K562 (cell line): ENCODE data around the gene CPSF4. TPM values are rescaled to one million over a fixed set of nuclear protein-coding genes. Genes with fewer than 3 reads are reported as not detected.

Source experiments
- ARNT ChIP-seq, 2 experiments: fragments of 450-650 bp; IDR thresholded peaks; 2 replicates each; pipeline ENCODE4 v1.6.1; 2016; ENCODE audit warnings: mild to moderate bottlenecking in 1 of 2
- CBX8 ChIP-seq: fragments of 200-600 bp; sonication (generic); IDR thresholded peaks from 2 replicates; pipeline ENCODE4 v1.6.1; 2012; ENCODE audit warnings: borderline replicate concordance, mixed run types, low read depth, mild to moderate bottlenecking, moderate library complexity, mixed read lengths, low read length, control low read depth, inconsistent platforms; ENCODE audit not compliant: poor library complexity, severe bottlenecking; ENCODE audit errors: extremely low read depth
- FOXA3 ChIP-seq, 2 experiments: fragments of 450-650 bp in 1 of 2; sonication (generic) in 1 of 2; formaldehyde crosslinking; IDR thresholded peaks in 1 of 2; conservative IDR thresholded peaks in 1 of 2; 2 replicates each; pipeline versions ENCODE4 v1.4.0 to v1.8.0; 2020 to 2022; ENCODE audit warnings: mild to moderate bottlenecking in 2 of 2, missing genetic modification reagents in 1 of 2
- KDM5B ChIP-seq: fragments of 200-600 bp; sonication (generic); IDR thresholded peaks from 2 replicates; pipeline ENCODE4 v1.6.1; 2012; ENCODE audit warnings: low read depth, mild to moderate bottlenecking, moderate library complexity, low read length, control low read depth, inconsistent platforms; ENCODE audit not compliant: insufficient replicate concordance
- RCOR1 ChIP-seq, 2 experiments: IDR thresholded peaks; 2 replicates each; pipeline ENCODE4 v1.6.1; 2012; ENCODE audit warnings: low read depth in 2 of 2, low read length in 2 of 2, borderline replicate concordance in 1 of 2, improper control_type of control experiment in 1 of 2
- TAL1 ChIP-seq: fragments of 450-650 bp; IDR thresholded peaks from 2 replicates; pipeline ENCODE4 v1.6.1; 2016; ENCODE audit warnings: mild to moderate bottlenecking
- VEZF1 ChIP-seq: fragments of 200-800 bp; sonication (Bioruptor generic); IDR thresholded peaks from 2 replicates; pipeline ENCODE4 v1.6.1; 2017; ENCODE audit warnings: missing genetic modification characterization, missing compliant biosample characterization
- ZFPM2 ChIP-seq: fragments of 250-450 bp; sonication (Bioruptor Pico); IDR thresholded peaks from 2 replicates; pipeline ENCODE4 v1.5.1; 2022; ENCODE audit warnings: mild to moderate bottlenecking
- ZFX ChIP-seq: sonication (generic); formaldehyde crosslinking; IDR thresholded peaks from 2 replicates; pipeline ENCODE4 v1.8.0; 2022; ENCODE audit warnings: mild to moderate bottlenecking, missing genetic modification reagents, moderate library complexity
- ZNF644 ChIP-seq: fragments of 200-800 bp; sonication (Bioruptor generic); IDR thresholded peaks from 2 replicates; pipeline ENCODE4 v1.6.1; 2016; ENCODE audit warnings: low read depth, missing genetic modification characterization, missing compliant biosample characterization
- polyA plus RNA-seq, 8 experiments: library from polyadenylated mRNA; depleted of rRNA in 4 of 8; stranded (reverse) in 5 of 8; unstranded in 3 of 8; fragments of >200 nt; fragmentation: Nextera tagmentation in 2 of 8; fragmentation: Illumina TruSeq in 1 of 8; extraction: Ambion mirVana in 2 of 8; extraction: Trizol in 1 of 8; gene quantifications; 2 replicates each; pipeline versions ENCODE4 v1.2.1 to v1.2.3, GENCODE V29; 2011 to 2014; ENCODE audit warnings: inconsistent platforms in 1 of 8, missing spikeins in 1 of 8
- total RNA-seq, 7 experiments: library from RNA; depleted of rRNA in 6 of 7; stranded (reverse); fragments of >200 nt in 6 of 7; fragmentation: Illumina TruSeq in 2 of 7; extraction: Trizol in 2 of 7; gene quantifications; 2 replicates each; pipeline versions ENCODE4 v1.2.1 to v1.2.3, GENCODE V29; 2011 to 2021; ENCODE audit warnings: low replicate concordance in 1 of 7
- TF ChIP-seq, protein P1 (sequence below): fragments of 200-600 bp; sonication (generic); IDR thresholded peaks from one replicate; pipeline ENCODE4 v1.6.1; 2012; ENCODE audit warnings: mild to moderate bottlenecking, low read depth, low read length, inconsistent platforms

Gene CPSF4
- total and polyA plus RNA-seq, 9 of the 15 experiments (the other 6 are each of a cell fraction or from before 2014, with no cell fraction given), result 16.9 to 118 (median 71.7) TPM

- TF ChIP-seq CBX8 (no peak), VEZF1 (CRISPR knock-in tag) (peak; percentile 62; the same call in 1 of the 2 replicates), ARNT (IDR thresholded peaks at IDR 0.05) (no peak; a peak in 2 of 4 replicates), ZFX (CRISPR knock-in tag) (peak; percentile 64; the same call in 1 of the 2 replicates), FOXA3 (CRISPR knock-in tag; conservative IDR thresholded peaks at IDR 0.05 in 1 of 2, IDR thresholded peaks at IDR 0.05 in 1 of 2) (peak in 1 of 2 experiments; percentile 19; a peak in 1 of 4 replicates), TAL1 (no peak), ZNF644 (0 out of 2 replicates have a peak, but pooled peaks have one; percentile 22), RCOR1 (IDR thresholded peaks at IDR 0.05; ENCODE audit: borderline replicate concordance in 1 of 2, low read depth in 2 of 2, low read length in 2 of 2) (peak in 1 of 2 experiments; percentile 76; a peak in 2 of 4 replicates), KDM5B (peak; percentile 84), ZFPM2 (CRISPR knock-in tag) (no peak)
- TF ChIP-seq, protein P1, sequence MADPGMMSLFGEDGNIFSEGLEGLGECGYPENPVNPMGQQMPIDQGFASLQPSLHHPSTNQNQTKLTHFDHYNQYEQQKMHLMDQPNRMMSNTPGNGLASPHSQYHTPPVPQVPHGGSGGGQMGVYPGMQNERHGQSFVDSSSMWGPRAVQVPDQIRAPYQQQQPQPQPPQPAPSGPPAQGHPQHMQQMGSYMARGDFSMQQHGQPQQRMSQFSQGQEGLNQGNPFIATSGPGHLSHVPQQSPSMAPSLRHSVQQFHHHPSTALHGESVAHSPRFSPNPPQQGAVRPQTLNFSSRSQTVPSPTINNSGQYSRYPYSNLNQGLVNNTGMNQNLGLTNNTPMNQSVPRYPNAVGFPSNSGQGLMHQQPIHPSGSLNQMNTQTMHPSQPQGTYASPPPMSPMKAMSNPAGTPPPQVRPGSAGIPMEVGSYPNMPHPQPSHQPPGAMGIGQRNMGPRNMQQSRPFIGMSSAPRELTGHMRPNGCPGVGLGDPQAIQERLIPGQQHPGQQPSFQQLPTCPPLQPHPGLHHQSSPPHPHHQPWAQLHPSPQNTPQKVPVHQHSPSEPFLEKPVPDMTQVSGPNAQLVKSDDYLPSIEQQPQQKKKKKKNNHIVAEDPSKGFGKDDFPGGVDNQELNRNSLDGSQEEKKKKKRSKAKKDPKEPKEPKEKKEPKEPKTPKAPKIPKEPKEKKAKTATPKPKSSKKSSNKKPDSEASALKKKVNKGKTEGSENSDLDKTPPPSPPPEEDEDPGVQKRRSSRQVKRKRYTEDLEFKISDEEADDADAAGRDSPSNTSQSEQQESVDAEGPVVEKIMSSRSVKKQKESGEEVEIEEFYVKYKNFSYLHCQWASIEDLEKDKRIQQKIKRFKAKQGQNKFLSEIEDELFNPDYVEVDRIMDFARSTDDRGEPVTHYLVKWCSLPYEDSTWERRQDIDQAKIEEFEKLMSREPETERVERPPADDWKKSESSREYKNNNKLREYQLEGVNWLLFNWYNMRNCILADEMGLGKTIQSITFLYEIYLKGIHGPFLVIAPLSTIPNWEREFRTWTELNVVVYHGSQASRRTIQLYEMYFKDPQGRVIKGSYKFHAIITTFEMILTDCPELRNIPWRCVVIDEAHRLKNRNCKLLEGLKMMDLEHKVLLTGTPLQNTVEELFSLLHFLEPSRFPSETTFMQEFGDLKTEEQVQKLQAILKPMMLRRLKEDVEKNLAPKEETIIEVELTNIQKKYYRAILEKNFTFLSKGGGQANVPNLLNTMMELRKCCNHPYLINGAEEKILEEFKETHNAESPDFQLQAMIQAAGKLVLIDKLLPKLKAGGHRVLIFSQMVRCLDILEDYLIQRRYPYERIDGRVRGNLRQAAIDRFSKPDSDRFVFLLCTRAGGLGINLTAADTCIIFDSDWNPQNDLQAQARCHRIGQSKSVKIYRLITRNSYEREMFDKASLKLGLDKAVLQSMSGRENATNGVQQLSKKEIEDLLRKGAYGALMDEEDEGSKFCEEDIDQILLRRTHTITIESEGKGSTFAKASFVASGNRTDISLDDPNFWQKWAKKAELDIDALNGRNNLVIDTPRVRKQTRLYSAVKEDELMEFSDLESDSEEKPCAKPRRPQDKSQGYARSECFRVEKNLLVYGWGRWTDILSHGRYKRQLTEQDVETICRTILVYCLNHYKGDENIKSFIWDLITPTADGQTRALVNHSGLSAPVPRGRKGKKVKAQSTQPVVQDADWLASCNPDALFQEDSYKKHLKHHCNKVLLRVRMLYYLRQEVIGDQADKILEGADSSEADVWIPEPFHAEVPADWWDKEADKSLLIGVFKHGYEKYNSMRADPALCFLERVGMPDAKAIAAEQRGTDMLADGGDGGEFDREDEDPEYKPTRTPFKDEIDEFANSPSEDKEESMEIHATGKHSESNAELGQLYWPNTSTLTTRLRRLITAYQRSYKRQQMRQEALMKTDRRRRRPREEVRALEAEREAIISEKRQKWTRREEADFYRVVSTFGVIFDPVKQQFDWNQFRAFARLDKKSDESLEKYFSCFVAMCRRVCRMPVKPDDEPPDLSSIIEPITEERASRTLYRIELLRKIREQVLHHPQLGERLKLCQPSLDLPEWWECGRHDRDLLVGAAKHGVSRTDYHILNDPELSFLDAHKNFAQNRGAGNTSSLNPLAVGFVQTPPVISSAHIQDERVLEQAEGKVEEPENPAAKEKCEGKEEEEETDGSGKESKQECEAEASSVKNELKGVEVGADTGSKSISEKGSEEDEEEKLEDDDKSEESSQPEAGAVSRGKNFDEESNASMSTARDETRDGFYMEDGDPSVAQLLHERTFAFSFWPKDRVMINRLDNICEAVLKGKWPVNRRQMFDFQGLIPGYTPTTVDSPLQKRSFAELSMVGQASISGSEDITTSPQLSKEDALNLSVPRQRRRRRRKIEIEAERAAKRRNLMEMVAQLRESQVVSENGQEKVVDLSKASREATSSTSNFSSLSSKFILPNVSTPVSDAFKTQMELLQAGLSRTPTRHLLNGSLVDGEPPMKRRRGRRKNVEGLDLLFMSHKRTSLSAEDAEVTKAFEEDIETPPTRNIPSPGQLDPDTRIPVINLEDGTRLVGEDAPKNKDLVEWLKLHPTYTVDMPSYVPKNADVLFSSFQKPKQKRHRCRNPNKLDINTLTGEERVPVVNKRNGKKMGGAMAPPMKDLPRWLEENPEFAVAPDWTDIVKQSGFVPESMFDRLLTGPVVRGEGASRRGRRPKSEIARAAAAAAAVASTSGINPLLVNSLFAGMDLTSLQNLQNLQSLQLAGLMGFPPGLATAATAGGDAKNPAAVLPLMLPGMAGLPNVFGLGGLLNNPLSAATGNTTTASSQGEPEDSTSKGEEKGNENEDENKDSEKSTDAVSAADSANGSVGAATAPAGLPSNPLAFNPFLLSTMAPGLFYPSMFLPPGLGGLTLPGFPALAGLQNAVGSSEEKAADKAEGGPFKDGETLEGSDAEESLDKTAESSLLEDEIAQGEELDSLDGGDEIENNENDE, result no peak
Observed at GRCh38 chr7:99472561-99473314, 34.0 kb downstream of the CPSF4 start, which contains the start of gene ZNF789 (continued).
